HepG2 (cell line): ENCODE data around the gene SLC4A2. TPM values are rescaled to one million over a fixed set of nuclear protein-coding genes. Genes with fewer than 3 reads are reported as not detected.

ENCODE experiments used
- AKNA ChIP-seq: sonication (generic); formaldehyde crosslinking; IDR thresholded peaks from 2 replicates; pipeline ENCODE4 v1.4.0; 2020; ENCODE audit warnings: missing genetic modification reagents, borderline replicate concordance
- CCDC6 ChIP-seq: sonication (generic); formaldehyde crosslinking; IDR thresholded peaks from 2 replicates; pipeline ENCODE4 v1.8.1; 2022; ENCODE audit warnings: mild to moderate bottlenecking, missing genetic modification reagents, moderate library complexity
- E2F1 ChIP-seq: sonication (generic); formaldehyde crosslinking; IDR thresholded peaks from 2 replicates; pipeline ENCODE4 v1.5.0; 2020; ENCODE audit warnings: missing genetic modification reagents
- E2F5 ChIP-seq: sonication (generic); formaldehyde crosslinking; conservative IDR thresholded peaks from 2 replicates; pipeline ENCODE4 v1.4.0; 2020; ENCODE audit warnings: missing genetic modification reagents
- HMGXB3 ChIP-seq: sonication (generic); formaldehyde crosslinking; IDR thresholded peaks from 2 replicates; pipeline ENCODE4 v1.4.0; 2020; ENCODE audit warnings: missing genetic modification reagents, borderline replicate concordance
- MTF1 ChIP-seq: sonication (generic); formaldehyde crosslinking; IDR thresholded peaks from 2 replicates; pipeline ENCODE4 v1.5.0; 2020; ENCODE audit warnings: missing genetic modification reagents
- MTF2 ChIP-seq: sonication (generic); formaldehyde crosslinking; IDR thresholded peaks from 2 replicates; pipeline ENCODE4 v1.5.0; 2020; ENCODE audit warnings: missing genetic modification reagents, borderline replicate concordance
- PBX3 ChIP-seq: sonication (generic); formaldehyde crosslinking; IDR thresholded peaks from 2 replicates; pipeline ENCODE4 v1.8.1; 2023; ENCODE audit warnings: missing genetic modification reagents, inconsistent platforms, borderline replicate concordance
- ZBTB2 ChIP-seq: sonication (generic); formaldehyde crosslinking; IDR thresholded peaks from 2 replicates; pipeline ENCODE4 v1.8.0; 2022; ENCODE audit warnings: low read depth, missing genetic modification reagents
- ZFP36 ChIP-seq: fragments of 150-350 bp; IDR thresholded peaks from 2 replicates; pipeline ENCODE4 v1.6.1; 2018; ENCODE audit warnings: borderline replicate concordance, low read length, low read depth; ENCODE audit not compliant: partially characterized antibody
- ZNF333 ChIP-seq: sonication (generic); formaldehyde crosslinking; IDR thresholded peaks from 2 replicates; pipeline ENCODE4 v1.4.0; 2020; ENCODE audit warnings: mild to moderate bottlenecking, missing genetic modification reagents, borderline replicate concordance
- ZNF616 ChIP-seq: sonication (generic); formaldehyde crosslinking; IDR thresholded peaks from 2 replicates; pipeline ENCODE4 v1.5.0; 2020; ENCODE audit warnings: low read depth, mild to moderate bottlenecking, missing genetic modification reagents
- ZNF670 ChIP-seq: sonication (generic); formaldehyde crosslinking; IDR thresholded peaks from 2 replicates; pipeline ENCODE4 v1.8.0; 2022; ENCODE audit warnings: mild to moderate bottlenecking, missing genetic modification reagents, borderline replicate concordance
- polyA plus RNA-seq, 8 experiments: library from polyadenylated mRNA; depleted of rRNA in 3 of 8; stranded (reverse) in 7 of 8; unstranded in 1 of 8; fragments of >200 nt; fragmentation: Illumina TruSeq in 4 of 8; extraction: Trizol in 4 of 8; gene quantifications; 2 replicates each; pipeline versions ENCODE4 v1.2.1 to v1.2.3, GENCODE V29; 2011 to 2016; ENCODE audit warnings: low read depth in 4 of 8, missing spikeins in 1 of 8, mixed read lengths in 1 of 8; ENCODE audit not compliant: insufficient read depth in 1 of 8
- total RNA-seq, 5 experiments: library from RNA; depleted of rRNA; stranded (reverse); fragments of >200 nt; fragmentation: Illumina TruSeq; extraction: Trizol; gene quantifications; 2 replicates each; pipeline ENCODE4 v1.2.3, GENCODE V29; 2016; ENCODE audit warnings: low read depth in 1 of 5

SLC4A2 gene
- total and polyA plus RNA-seq, 2 of the 13 experiments (the other 11 are each of a cell fraction or from before 2014, with no cell fraction given) = 51.9 to 73.4 TPM

GRCh38 chr7:151062399-151063211 lies 3.2 kb downstream of the SLC4A2 start (continued):
- TF ChIP-seq ZNF670 (no peak), MTF2 (CRISPR knock-in tag) (no peak), PBX3 (CRISPR knock-in tag) (no peak), ZNF616 (CRISPR knock-in tag) (no peak), HMGXB3 (CRISPR knock-in tag) (peak; percentile 85; the same call in 1 of the 2 replicates), AKNA (CRISPR knock-in tag) (no peak), ZFP36 (no peak), ZBTB2 (no peak), MTF1 (CRISPR knock-in tag) (no peak), E2F5 (no peak), E2F1 (CRISPR knock-in tag) (no peak), ZNF333 (CRISPR knock-in tag) (no peak), CCDC6 (CRISPR knock-in tag) (no peak; the same call in 1 of the 2 replicates)
